Endometrial microvascular endothelial cells (primary cell): ENCODE data around the gene MAP1LC3B2. TPM values are rescaled to one million over a fixed set of nuclear protein-coding genes. Genes with fewer than 3 reads are reported as not detected.

ENCODE experiments used
- in situ Hi-C: cut with HindIII; loops from 2 replicates; pipeline ENCODE4 v1.10.0; 2017; ENCODE audit warnings: low sequenced_read_pairs, low pct_unique_long_range_greater_than_20kb; ENCODE audit errors: inconsistent ontology term
- total RNA-seq: library from RNA; depleted of rRNA; stranded (reverse); fragments of >200 nt; gene quantifications from one replicate; pipeline ENCODE4 v1.2.3, GENCODE V29; 2015; ENCODE audit errors: inconsistent ontology term

Gene MAP1LC3B2
- total RNA-seq, 1 donor from 2014 or later, result not detected

GRCh38 chr12:116587270-116587669 is 28.1 kb downstream of the MAP1LC3B2 start:
- in situ Hi-C loops, result no loop called here

- in situ Hi-C loops, result no loop called here
Measured at GRCh38 chr12:116588390-116589028, 29.3 kb downstream of the MAP1LC3B2 start.

DNA sequence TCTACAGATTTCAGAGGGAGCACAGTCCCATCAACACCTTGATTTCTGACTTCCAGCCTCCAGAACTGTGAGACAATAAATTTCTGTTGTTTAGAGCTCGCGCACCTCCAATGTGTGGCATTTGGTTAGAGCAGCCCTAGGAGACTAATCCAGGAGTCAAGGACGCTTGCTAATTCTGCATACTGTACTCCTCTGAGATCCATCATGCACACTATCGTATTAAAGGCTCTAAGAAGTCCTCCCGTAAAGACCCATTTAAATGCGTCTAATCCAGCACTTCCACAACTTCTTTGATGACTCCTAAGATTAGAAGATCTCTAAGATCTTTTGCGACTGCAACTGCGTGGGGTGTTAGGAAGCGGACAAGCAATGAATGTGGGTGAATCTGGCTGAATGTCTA is 30.4 kb downstream of the MAP1LC3B2 start:
- in situ Hi-C loops, result no loop called here

- in situ Hi-C loops, result no loop called here
Measured at GRCh38 chr12:116590561-116590960, 31.4 kb downstream of the MAP1LC3B2 start.

DNA sequence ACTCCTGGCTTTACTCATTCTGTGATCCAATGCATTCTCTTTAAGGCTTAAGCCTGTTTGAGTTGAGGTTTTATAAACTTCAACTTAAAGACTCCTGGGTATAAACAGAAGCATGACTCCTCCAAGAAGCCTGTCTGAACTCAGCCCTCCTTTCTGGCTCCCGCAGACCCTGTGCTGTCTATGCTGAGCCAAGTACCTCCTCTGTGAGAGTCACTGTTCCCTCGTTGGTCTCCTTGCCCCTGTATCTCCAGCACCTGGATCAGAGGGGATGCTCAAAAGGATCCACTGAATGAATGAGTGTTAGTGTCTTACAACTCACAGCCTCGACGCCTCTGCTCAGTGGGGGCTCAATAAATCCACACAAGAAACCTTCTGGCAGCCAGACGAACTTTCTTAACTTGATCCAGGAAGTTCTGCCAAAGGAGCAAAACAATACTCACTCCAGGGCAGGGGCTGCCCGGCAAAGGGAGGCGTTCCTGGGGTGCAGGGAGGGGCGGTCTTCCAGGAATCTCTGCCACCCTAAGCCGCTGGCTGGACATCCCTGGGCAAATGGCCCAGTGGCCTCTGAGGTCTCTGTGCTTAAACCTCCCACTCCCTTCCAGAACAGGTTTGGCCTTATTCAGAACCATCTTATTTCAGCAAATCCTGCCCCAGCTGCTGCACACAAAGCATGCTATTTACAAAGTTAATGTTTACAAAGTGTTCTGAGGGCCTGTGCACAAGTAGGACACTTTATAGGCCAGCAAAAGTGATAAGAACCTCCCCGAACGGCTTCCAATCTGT is 32.9 kb downstream of the MAP1LC3B2 start:
- in situ Hi-C loops, result no loop called here

- in situ Hi-C loops, result no loop called here
Measured at GRCh38 chr12:116592731-116593130, 33.5 kb downstream of the MAP1LC3B2 start.

GRCh38 chr12:116594325-116595038 is 35.3 kb downstream of the MAP1LC3B2 start:
- in situ Hi-C loops, result no loop called here

- in situ Hi-C loops, result no loop called here
Measured at GRCh38 chr12:116595186-116595585, 36.0 kb downstream of the MAP1LC3B2 start.

- in situ Hi-C loops, result no loop called here
Measured at GRCh38 chr12:116595672-116596071, 36.5 kb downstream of the MAP1LC3B2 start.

DNA sequence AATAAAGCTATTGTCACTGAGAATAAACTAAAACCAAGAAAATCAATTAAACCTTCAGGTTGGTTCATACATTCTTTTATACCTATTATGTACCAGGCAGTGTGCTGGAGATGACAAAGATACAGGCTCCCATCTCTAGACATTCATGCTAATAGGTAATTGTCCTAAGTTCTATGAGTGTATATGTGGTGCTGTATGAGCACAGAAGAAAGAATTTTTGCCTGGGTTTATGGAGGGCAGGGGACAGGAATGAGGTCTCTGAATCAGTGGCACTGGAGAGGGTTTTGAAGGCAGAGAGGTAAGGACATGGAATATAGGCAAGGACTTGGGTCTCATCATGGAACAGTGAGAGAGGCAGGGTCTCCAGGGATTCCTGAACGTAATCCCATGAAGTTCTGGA is 38.7 kb downstream of the MAP1LC3B2 start:
- in situ Hi-C loops, result no loop called here

- in situ Hi-C loops, result no loop called here
Measured at GRCh38 chr12:116598311-116599284, 39.4 kb downstream of the MAP1LC3B2 start.

DNA sequence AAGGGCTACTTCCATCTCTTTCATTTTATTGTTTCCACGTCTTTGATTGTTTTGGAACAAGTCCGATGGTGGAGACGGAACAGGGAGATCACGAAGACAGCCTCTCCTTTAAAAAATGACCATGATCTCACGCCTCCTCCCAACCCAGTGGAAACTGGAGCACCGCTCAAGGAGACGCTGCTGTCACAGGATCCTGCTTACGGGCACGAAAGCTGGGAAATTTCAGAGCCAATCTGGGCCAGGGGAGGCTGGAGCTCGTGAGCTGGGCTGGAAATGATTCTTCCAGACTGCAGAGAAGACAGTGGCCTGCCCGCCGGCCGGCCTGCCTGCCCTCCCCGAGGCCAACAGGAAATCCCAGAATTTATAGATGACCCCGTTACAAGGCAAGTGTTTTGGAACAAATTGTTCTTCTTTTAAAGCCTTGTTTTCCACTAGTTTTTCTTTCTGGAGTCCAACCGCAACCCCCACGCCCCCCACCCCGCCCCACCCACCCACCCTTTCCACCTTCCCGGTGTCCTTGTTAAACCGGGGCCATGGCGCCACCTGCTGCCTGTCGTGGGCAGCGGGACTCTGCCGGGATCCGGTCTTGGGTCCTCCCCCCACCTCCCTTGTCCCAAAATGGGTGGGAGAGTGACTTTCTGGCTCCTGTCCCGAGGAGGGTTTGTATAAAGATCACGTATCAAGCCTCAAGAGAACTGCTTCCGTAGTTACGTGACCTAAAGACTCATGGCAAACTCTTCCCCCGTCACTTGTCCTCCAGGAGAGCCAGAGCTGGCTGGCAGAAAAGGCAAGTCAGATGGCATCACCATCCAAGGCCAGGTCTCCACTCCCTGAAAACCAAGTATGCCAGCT is 40.3 kb downstream of the MAP1LC3B2 start:
- in situ Hi-C loops, result no loop called here

DNA sequence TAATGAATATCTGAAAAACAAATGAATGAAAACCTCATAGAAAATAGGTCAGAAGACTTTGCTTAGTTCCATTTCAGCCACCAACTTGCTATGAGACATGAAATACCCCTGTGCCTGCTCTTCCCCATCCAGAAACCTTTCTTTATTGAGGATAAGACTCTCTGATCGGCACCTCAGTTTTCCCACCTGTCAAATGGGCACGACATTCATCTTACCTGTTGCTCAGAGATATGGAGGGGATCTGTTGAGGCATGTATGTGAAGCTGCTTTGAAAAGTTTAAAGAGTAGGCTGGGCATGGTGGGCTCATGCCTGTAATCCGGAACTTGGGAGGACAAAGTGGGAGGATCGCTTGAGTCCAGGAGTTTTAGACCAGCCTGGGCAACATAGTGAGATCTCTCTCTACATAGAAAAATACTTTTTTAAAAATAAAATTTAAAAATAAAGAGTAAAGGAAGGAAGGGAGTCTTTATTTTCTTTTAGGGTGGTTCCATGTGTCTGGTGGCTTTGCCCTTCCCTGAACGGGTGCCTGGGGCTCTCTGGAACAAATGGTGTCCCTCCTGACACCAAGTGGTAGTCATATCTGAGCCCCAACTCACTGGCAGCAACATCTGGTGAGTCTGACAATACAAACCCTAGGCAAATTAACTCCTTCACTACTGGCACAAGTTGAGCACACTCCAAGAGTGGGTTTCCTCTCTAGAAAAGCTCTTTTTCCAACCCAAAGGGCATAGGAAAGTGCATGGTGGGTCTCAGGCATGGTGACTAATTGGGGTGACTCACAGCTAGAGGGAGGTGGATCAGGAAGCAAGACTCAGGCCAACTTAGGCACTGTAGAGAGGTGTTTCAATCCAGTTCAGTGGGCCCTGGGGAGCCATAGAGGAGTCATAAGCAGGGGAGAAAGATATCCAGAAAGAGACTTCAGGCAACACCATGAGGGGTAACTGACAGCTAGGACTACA is 42.1 kb downstream of the MAP1LC3B2 start:
- in situ Hi-C loops, result no loop called here

DNA sequence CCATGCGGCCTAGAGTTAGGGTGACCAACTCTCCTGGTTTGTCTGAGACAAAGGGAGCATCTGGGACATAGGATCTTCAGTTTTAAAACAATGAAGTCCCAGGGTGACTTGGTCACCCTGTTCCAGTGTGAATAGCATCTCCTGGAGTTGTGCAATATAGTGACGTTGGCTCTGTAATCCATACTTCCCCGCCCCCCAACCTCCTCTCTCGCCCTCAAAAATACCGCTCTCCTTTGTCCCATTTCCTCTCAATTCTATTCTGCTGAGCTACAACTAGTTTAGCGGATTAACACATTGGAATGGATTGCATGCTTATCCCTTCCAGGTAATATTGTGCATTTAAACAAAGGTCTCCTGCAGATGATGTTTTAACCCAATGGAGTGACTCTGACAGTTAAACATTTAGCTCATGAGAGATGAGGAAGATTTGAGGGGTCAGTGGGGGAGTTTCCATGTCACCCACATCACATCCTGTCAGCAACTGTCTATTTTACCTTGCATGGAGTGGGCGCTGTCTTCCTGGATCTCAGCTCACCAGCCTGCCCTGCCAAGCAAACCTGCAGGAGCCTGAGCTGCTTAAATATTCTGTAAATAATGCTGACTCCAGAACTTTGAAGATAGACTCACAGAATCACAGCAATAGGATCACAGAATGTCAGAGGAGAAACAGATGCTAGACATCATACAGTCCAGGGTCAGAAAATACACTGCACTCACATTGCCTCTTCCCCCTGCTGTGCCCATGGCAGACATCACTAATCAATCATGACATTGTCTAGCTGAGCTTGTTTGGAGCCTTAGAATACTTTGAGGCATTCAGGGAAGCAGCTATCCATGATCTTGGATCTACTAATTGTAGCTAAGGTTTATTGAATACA is 43.0 kb downstream of the MAP1LC3B2 start:
- in situ Hi-C loops, result no loop called here

DNA sequence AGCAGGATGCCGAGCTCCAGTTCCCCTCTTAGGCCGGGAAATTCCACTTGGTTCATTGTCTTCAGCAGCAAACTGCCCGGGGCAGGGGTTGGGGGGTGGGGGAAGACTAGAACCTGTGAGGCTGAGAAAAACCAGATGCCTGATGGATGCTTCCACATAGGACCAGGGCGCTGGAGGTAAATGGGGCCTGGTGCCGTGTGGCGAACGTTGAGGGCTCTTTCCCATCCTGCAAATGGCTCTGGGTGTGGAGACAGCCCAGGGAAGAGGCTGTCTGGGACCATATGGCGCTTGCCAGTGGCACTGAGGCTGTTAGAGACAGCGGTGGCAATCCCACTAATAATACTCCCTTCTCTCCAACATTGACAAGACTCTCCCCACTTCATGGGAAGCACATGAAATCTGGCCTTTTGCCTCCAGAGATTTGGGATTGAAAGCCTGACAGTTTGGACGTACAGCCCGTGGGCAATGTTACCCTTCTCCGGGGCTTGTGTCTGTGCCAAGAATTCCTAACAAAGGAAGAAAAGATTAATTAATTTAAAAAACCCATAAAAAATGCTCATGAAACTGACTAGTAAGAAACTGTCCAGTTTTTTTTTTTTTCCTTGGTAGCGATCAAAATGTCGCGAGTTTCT is 44.5 kb downstream of the MAP1LC3B2 start:
- in situ Hi-C loops, result no loop called here
